ENCODE measurements around the gene STRADA.

Gene STRADA

GRCh38 chr17:63665527-63666214, 75.9 kb downstream of the STRADA start:
- no peaks in the 10 kb centered on the region for H3K36me3 ChIP-seq (ENCODE audit: control insufficient read depth, insufficient read depth, low read length)
- H3K4me1 ChIP-seq (ENCODE audit: control insufficient read depth, insufficient read depth, low read length) = no peaks in the 10 kb centered on the region
- H3K9ac ChIP-seq (ENCODE audit: low read length) = no peak overlapping the region

DNA sequence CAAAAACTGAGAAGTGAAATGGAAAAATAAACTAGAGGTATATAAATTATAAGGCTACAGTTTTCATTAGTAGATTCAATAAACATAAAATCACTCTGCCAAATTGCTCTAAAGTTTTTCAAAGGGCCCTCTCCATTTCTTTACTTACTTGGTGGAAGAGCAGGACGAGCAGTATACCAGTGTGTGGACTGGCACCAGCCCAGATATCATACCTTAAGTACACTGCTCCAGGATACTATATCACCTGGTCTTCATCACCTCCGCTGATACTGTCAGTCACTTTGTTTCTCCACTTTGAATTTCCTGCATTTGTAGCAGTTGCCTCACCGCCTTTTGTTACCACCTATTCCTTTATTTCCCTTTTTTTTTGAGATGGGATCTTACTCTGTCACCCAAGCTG, 81.7 kb downstream of the STRADA start:
- H3K4me3 ChIP-seq (ENCODE audit: low read length) = no peak overlapping the region
- no peaks in the 10 kb centered on the region for H3K4me1 ChIP-seq (ENCODE audit: control insufficient read depth, insufficient read depth, low read length)
- H3K36me3 ChIP-seq (ENCODE audit: control insufficient read depth, insufficient read depth, low read length) = no peaks in the 10 kb centered on the region
- no peaks in the 10 kb centered on the region for H3K9me3 ChIP-seq (ENCODE audit: control insufficient read depth, low read length)
- no peak overlapping the region for H3K9ac ChIP-seq (ENCODE audit: low read length)
- H3K27me3 ChIP-seq (ENCODE audit: control insufficient read depth, insufficient read depth, low read length) = no peaks in the 10 kb centered on the region

More at GRCh38 chr17:63665527-63666214, 75.9 kb downstream of the STRADA start:
- no peak overlapping the region for H3K4me3 ChIP-seq (ENCODE audit: low read length)
- H3K27me3 ChIP-seq (ENCODE audit: control insufficient read depth, insufficient read depth, low read length) = no peaks in the 10 kb centered on the region
- H3K9me3 ChIP-seq (ENCODE audit: control insufficient read depth, low read length) = no peaks in the 10 kb centered on the region

DNA sequence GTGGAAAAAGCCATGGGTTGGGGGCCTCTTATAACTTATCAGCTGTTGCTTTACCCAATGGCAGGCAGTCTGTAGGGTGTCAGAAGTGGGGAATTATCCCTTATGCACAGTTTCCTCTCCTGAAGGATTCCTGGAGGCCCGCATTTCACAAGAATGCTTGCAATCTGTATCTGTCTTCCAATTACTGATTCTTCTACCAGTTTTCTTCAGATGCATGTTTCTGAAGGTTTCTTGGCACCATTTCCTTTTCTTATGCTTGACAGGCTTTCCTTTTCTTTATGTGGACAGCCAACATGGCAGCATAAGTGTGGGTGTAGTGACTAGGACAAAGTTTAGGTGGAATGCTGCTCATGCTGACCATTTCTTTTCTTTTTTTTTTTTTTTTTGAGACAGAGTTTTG, 83.2 kb downstream of the STRADA start:
- H3K36me3 ChIP-seq (ENCODE audit: control insufficient read depth, insufficient read depth, low read length) = no peaks in the 10 kb centered on the region
- H3K4me1 ChIP-seq (ENCODE audit: control insufficient read depth, insufficient read depth, low read length) = no peaks in the 10 kb centered on the region
- no peaks in the 10 kb centered on the region for H3K9me3 ChIP-seq (ENCODE audit: control insufficient read depth, low read length)
- no peak overlapping the region for H3K4me3 ChIP-seq (ENCODE audit: low read length)
- no peak overlapping the region for H3K9ac ChIP-seq (ENCODE audit: low read length)
- no peaks in the 10 kb centered on the region for H3K27me3 ChIP-seq (ENCODE audit: control insufficient read depth, insufficient read depth, low read length)

- H3K4me1 ChIP-seq (ENCODE audit: control insufficient read depth, insufficient read depth, low read length) = no peaks in the 10 kb centered on the region
- H3K4me3 ChIP-seq (ENCODE audit: low read length) = no peak overlapping the region
- no peaks in the 10 kb centered on the region for H3K27me3 ChIP-seq (ENCODE audit: control insufficient read depth, insufficient read depth, low read length)
- H3K9me3 ChIP-seq (ENCODE audit: control insufficient read depth, low read length) = no peaks in the 10 kb centered on the region
- no peak overlapping the region for H3K9ac ChIP-seq (ENCODE audit: low read length)
- H3K36me3 ChIP-seq (ENCODE audit: control insufficient read depth, insufficient read depth, low read length) = no peaks in the 10 kb centered on the region
These were observed 83.8 kb downstream of the STRADA start for GRCh38 chr17:63657786-63658185.

GRCh38 chr17:63653050-63653449, 88.5 kb downstream of the STRADA start:
- H3K36me3 ChIP-seq (ENCODE audit: control insufficient read depth, insufficient read depth, low read length) = no peaks in the 10 kb centered on the region
- H3K4me3 ChIP-seq (ENCODE audit: low read length) = no peak overlapping the region
- no peak overlapping the region for H3K9ac ChIP-seq (ENCODE audit: low read length)
- no peaks in the 10 kb centered on the region for H3K9me3 ChIP-seq (ENCODE audit: control insufficient read depth, low read length)
- H3K27me3 ChIP-seq (ENCODE audit: control insufficient read depth, insufficient read depth, low read length) = no peaks in the 10 kb centered on the region
- H3K4me1 ChIP-seq (ENCODE audit: control insufficient read depth, insufficient read depth, low read length) = no peaks in the 10 kb centered on the region

Measured in mucosa of stomach (tissue), 1 donor.